ENCODE measurements around the gene CD101.

The CD101 gene

DNA sequence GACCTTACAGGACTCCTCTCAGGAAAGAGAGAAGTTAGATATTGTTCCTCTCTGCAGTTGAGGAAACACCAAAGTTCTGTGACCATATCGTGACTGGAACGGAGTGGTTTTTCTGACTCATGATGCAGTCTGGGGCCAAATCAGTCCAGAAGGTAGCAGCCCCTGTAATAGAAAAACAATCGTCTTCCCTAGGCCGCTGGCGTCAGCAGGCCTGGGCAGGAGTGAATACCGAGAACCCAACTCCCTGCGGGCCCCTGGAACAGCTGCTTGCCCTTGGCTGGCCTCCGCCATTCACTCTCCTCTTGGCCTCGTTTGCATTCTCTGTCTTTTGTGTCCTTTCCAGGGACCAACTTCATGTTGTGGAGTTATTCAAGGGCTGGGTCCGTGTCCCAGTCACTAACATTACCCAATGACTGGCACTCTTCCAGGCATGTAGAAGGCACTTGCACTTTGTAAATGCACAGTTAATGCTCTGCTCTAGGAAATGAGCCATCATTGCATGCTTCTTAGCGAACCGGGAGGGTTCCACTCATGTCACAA, 10.9 kb upstream of the CD101 start:
- TF ChIP-seq, protein P1, sequence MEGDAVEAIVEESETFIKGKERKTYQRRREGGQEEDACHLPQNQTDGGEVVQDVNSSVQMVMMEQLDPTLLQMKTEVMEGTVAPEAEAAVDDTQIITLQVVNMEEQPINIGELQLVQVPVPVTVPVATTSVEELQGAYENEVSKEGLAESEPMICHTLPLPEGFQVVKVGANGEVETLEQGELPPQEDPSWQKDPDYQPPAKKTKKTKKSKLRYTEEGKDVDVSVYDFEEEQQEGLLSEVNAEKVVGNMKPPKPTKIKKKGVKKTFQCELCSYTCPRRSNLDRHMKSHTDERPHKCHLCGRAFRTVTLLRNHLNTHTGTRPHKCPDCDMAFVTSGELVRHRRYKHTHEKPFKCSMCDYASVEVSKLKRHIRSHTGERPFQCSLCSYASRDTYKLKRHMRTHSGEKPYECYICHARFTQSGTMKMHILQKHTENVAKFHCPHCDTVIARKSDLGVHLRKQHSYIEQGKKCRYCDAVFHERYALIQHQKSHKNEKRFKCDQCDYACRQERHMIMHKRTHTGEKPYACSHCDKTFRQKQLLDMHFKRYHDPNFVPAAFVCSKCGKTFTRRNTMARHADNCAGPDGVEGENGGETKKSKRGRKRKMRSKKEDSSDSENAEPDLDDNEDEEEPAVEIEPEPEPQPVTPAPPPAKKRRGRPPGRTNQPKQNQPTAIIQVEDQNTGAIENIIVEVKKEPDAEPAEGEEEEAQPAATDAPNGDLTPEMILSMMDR (IDR thresholded peaks at IDR 0.05; ENCODE audit: control insufficient read depth, insufficient read depth, low read depth, low read length, missing control alignments), result no peak
- H3K4me3 ChIP-seq (ENCODE audit: control insufficient read depth, low read depth, low read length), result no peak overlapping the region
- peak; percentile 87 for DNase-seq (ENCODE audit: low read depth)

- no peak overlapping the region for H3K4me3 ChIP-seq (ENCODE audit: control insufficient read depth, low read depth, low read length)
- DNase-seq (ENCODE audit: low read depth), result no peak
- TF ChIP-seq, protein P1 (IDR thresholded peaks at IDR 0.05; ENCODE audit: control insufficient read depth, insufficient read depth, low read depth, low read length, missing control alignments), result no peak
These were observed 10.3 kb upstream of the CD101 start for GRCh38 chr1:116991171-116991845.

DNA sequence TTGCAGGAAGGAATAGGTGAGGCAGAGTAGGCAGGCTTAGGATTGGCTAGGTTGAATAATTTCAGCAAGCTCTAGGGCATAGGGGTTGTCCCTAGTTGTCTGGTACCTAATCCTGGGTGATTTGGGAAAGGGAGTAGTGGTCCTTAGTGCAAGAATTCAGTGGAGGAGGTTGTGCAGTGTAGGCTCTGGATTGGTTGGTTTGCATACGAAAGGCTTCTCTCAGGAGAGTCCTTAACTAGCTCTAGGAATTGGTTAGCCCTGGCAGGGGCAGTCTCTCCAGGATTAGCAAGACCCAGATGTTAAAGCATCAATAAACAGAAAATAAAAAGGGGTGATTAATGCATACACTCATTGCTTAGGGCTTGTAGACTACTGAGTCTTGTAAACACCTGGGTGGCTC, 9.6 kb upstream of the CD101 start:
- no peak for DNase-seq (ENCODE audit: low read depth)
- H3K4me3 ChIP-seq (ENCODE audit: control insufficient read depth, low read depth, low read length), result no peak overlapping the region
- TF ChIP-seq, protein P1 (IDR thresholded peaks at IDR 0.05; ENCODE audit: control insufficient read depth, insufficient read depth, low read depth, low read length, missing control alignments), result no peak

DNA sequence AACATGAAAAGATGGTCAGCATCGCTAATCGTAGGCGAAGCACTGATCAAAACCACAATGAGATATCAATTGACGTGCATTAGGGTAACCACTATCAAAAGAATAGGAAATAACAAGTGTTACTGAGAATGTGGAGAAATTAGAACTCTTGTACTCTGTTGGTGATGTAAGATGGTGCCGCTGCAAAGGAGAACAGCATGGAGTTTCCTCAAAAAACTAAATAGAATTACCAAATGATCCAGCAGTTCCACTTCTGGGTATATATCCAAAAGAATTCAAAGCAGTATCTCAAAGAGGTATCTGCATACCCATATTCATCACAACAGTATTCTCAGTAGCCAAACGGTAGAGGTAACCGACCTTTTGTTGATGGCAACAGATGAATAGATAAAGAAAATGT, 8.3 kb upstream of the CD101 start:
- H3K4me3 ChIP-seq (ENCODE audit: control insufficient read depth, low read depth, low read length), result no peak overlapping the region
- TF ChIP-seq, protein P1 (IDR thresholded peaks at IDR 0.05; ENCODE audit: control insufficient read depth, insufficient read depth, low read depth, low read length, missing control alignments), result no peak
- no peak for DNase-seq (ENCODE audit: low read depth)

DNA sequence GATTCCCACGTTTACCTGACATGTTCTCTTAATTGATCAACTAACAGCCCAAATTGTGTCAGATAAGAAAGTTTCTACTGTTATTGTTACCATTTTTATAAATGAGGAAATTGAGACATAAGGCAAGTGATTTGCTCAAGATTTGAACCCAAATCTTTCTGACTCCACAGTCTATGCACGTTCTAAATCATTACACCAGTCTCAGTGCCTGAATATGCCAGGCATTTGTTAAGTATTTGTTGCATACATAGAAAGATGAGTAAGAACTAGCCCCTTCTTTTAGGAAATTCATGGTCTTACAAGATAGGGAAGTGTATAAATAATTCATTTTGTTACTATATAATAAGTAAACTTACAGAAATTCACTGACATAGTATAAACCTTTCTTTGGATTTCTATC, 7.1 kb upstream of the CD101 start:
- TF ChIP-seq, protein P1 (IDR thresholded peaks at IDR 0.05; ENCODE audit: control insufficient read depth, insufficient read depth, low read depth, low read length, missing control alignments), result no peak

GRCh38 chr1:116997066-116997465, 4.5 kb upstream of the CD101 start:
- H3K4me3 ChIP-seq (ENCODE audit: control insufficient read depth, low read depth, low read length), result no peak overlapping the region
- DNase-seq (ENCODE audit: low read depth), result no peak
- TF ChIP-seq, protein P1 (IDR thresholded peaks at IDR 0.05; ENCODE audit: control insufficient read depth, insufficient read depth, low read depth, low read length, missing control alignments), result no peak

More for the DNA sequence above, 7.1 kb upstream of the CD101 start:
- H3K4me3 ChIP-seq (ENCODE audit: control insufficient read depth, low read depth, low read length), result no peak overlapping the region
- DNase-seq (ENCODE audit: low read depth), result no peak
